ENCODE measurements around the gene MORN2. TPM values are rescaled to one million over a fixed set of nuclear protein-coding genes. Genes with fewer than 3 reads are reported as not detected.
A peak's percentile ranks its signal among the peaks of the same experiment; 100 is the strongest.

MORN2 gene
- 2.2 TPM for total RNA-seq

- DNase-seq (ENCODE audit: low read depth in 2 of 3, low spot score in 2 of 3) = peak; percentile 59 to 80 (median 78)
Measured at GRCh38 chr2:38875576-38876367, at the start of gene MORN2, which contains the start of gene DHX57. TSS of gene MORN2 (plus strand) at chr2:38875976. TSS of gene DHX57 (minus strand) at chr2:38875934. CDS start at chr2:38868405, 7,529 bp downstream.

DNA sequence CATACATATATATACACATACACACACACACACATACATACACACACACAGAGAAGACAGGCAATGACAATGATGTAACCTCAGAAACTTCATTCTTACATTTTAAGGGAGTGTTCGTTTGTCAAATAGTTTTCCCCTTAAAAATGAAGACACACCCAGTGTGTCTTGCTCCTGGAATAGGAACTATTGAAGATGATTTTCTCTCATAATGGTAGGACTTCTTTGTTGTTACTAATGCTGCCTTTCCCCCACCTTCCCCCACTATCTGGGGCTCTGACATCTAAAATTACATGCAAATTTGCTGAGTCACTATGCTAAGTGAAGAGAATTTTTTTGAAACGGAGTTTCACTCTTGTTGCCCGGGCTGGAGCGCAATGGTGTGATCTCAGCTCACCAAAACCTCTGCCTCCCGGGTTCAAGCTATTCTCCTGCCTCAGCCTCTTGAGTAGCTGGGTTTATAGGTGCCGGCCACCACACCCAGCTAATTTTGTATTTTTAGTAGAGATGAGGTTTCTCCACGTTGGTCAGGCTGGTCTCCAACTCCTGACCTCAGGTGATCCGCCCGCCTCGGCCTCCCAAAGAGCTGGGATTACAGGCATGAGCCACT is 48.1 kb upstream of the MORN2 start:
- peak in 2 of 3 donors; percentile 51 to 83 for DNase-seq (ENCODE audit: low read depth in 2 of 3, low spot score in 2 of 3)

- no peak for DNase-seq (ENCODE audit: low read depth in 2 of 3, low spot score in 2 of 3)
Measured at GRCh38 chr2:38828460-38828859, 47.3 kb upstream of the MORN2 start.

- no peak for DNase-seq (ENCODE audit: low read depth in 2 of 3, low spot score in 2 of 3)
Measured at GRCh38 chr2:38829971-38830370, 45.8 kb upstream of the MORN2 start.

- DNase-seq (ENCODE audit: low read depth in 2 of 3, low spot score in 2 of 3) = no peak
Measured at GRCh38 chr2:38830526-38831159, 45.1 kb upstream of the MORN2 start.

- peak in 2 of 3 donors; percentile 2 to 24 for DNase-seq (ENCODE audit: low read depth in 2 of 3, low spot score in 2 of 3)
Measured at GRCh38 chr2:38835015-38835601, 40.7 kb upstream of the MORN2 start.

- no peak for DNase-seq (ENCODE audit: low read depth in 2 of 3, low spot score in 2 of 3)
Measured at GRCh38 chr2:38835990-38836389, 39.8 kb upstream of the MORN2 start.

DNA sequence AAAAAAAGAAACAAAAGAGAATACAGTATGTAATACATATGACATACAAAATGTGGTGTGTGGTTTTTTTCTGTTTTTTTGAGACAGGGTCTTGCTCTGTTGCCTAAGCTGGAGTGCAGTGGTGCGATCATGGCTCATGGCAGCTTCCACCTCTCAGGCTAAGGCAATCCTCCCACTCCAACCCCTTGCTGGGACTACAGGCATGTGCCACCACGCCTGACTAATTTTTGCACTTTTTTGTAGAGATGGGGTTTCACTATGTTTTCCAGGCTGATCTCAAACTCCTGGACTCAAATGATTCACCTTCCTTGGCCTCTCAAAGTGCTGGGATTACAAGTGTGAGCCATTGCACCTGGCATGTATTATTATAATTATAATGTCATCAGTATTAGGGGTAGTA is 39.0 kb upstream of the MORN2 start:
- no peak for DNase-seq (ENCODE audit: low read depth in 2 of 3, low spot score in 2 of 3)

DNA sequence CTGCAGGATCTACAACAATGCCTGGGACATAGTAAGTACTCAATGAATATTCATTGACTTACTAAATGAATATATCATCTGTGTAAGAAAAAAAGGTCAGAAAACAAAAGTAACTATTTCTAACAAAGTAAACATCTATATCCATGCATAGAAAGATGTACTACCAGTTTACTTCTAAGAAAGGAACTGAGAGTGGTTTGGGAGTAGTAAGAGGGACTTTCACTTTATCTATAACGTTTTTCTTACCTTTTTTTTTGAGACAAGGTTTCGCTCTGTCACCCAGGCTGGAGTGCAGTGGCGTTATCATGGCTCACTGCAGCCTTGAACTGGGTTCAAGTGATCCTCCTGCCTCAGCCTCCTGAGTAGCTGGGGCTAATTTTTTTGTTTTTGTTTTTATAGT is 25.7 kb upstream of the MORN2 start:
- no peak for DNase-seq (ENCODE audit: low read depth in 2 of 3, low spot score in 2 of 3)

DNA sequence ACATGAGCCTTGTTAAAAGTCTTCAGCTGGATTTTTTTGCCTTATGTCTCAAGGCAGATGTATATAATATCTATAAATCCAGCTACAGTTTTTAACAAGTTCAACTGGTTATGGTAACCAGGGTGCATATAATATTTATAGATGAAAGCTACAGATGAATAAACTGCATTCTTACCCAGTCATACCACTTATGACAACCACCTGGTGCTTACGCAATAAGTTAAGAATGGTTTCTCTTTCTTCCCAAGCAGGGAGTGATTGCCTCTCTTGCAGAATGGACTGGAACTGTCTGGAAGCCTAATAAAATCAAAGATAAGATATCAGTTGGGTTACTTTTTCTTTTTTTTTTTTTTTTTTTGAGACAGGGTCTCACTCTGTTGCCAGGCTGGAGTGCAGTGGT is 19.6 kb upstream of the MORN2 start:
- no peak for DNase-seq (ENCODE audit: low read depth in 2 of 3, low spot score in 2 of 3)

DNA sequence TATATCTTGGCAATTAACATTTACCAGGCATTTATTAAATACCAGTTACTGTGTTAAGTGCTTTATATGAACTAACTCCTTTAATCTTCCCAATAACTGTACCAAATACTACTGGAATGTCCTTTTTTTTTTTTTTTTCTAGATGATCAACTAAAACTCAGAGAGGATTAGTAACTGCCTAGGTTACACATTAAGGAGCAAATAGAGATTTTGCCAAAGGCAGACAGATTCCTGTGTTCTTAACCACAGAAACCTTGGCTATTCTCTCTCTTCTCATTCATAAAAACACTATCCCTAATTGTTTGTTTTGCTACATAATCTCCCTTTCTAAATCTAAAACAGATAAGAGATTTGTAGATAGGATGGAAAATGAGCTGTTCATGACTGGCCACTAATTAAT is 13.3 kb upstream of the MORN2 start:
- no peak for DNase-seq (ENCODE audit: low read depth in 2 of 3, low spot score in 2 of 3)

DNA sequence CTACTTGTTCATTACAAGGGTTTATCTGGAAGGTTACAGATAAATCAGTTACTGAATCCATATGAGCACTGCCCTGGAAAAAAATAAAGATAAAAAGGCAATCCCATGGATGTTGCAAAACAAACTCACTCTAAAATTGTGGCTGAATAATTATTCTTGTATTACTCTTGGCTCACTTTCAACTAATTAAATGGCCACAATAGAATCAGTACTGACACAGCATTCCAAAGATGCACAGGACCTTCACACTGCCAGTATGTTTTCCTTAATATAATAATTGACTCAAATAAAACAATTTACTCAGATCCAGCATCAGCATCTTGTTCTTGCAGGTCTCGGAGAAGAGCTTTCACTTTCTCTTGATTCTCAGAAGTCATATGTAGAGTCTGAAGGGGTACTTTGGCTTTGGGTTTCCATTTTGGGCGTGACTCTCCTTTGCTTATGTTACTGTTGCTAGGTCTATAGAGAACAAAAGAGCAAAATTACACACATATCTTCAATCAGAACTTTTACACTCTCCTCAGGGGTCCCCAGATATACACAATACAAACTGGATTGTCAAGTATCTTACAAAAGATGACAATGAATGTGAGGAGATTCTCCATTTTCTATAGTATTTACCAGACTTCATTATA is 12.6 kb upstream of the MORN2 start:
- no peak for DNase-seq (ENCODE audit: low read depth in 2 of 3, low spot score in 2 of 3)

DNA sequence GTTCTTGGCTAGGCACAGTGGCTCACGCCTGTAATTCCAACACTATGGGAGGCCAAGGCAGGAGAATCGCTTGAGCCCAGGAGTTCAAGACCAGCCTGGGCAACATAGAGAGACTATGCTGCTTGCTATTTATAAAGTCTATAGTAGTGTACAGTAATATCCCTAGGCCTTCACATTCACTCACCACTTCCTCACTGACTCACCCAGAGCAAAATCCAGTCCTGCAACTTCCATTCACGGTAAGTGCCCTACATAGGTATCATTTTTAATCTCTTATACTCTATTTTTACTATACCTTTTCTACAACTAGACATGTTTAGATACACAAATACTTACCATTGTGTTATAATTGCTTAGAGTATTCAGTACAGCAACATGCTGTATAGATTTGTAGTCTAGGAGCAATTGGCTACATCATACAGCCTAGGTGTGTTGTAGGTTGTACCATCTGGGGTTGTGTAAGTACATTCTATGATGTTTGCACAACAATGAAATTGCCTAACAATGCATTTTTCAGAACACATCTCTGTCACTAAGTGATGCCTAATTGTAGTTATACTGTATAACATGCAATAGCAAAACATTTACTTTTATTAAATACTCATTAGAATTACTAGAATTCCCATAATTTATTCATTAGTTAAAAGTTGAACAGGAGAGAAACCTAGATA is 8.9 kb upstream of the MORN2 start:
- DNase-seq (ENCODE audit: low read depth in 2 of 3, low spot score in 2 of 3) = no peak

- DNase-seq (ENCODE audit: low read depth in 2 of 3, low spot score in 2 of 3) = no peak
Measured at GRCh38 chr2:38871432-38871831, 4.3 kb upstream of the MORN2 start.

GRCh38 chr2:38873763-38874162 is 2.0 kb upstream of the MORN2 start:
- DNase-seq (ENCODE audit: low read depth in 2 of 3, low spot score in 2 of 3) = no peak

- no peak for DNase-seq (ENCODE audit: low read depth in 2 of 3, low spot score in 2 of 3)
Measured at GRCh38 chr2:38875227-38875575, 575 bp upstream of the MORN2 start.

GRCh38 chr2:38876407-38876806 is 631 bp downstream of the MORN2 start:
- DNase-seq (ENCODE audit: low read depth in 2 of 3, low spot score in 2 of 3) = no peak

GRCh38 chr2:38886063-38886462 is 10.3 kb downstream of the MORN2 start:
- no peak for DNase-seq (ENCODE audit: low read depth in 2 of 3, low spot score in 2 of 3)

- DNase-seq (ENCODE audit: low read depth in 2 of 3, low spot score in 2 of 3) = peak in 1 of 3 donors; percentile 4
Measured at GRCh38 chr2:38887347-38887746, 11.6 kb downstream of the MORN2 start.

DNA sequence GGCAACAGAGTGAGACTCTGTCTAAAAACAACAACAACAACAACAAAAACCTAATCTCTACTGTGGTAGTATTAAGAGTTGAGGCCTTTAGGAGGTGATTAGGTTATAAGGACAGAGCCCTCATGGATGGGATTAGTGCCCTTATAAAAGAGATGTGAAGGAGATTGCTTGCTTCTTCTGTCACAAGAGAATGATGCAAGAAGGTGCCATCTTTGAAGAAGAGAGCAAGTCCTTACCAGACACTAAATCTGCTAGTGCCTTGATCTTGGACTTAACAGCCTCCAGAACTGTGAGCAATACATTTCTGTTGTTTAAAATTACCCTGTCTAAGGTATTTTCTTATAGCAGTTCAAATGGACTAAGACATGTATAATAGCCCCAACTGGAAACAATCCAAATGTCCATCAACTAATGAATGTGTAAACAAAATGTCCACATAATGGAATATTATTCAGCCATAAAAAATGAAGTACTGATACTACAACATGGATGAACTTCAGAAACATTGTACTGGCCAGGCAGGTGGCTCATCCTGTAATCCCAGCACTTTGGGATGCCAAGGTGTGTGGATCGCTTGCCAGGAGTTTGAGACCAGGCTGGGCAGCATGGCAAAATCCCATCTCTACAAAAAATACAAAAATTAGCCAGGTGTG is 12.3 kb downstream of the MORN2 start:
- no peak for DNase-seq (ENCODE audit: low read depth in 2 of 3, low spot score in 2 of 3)
